ENCODE measurements around the gene FGF2.
"Not testable (repeated sequence)": the region's sequence is repeated elsewhere in the genome, so short reads cannot be mapped to it uniquely, and the experiment has no call there.

FGF2 gene

GRCh38 chr4:122811781-122812180, 14.8 kb upstream of the FGF2 start:
- DNase-seq (ENCODE audit: extremely low spot score, insufficient read length, low read depth); FAIRE-seq: not testable (repeated sequence)

- not testable (repeated sequence) for FAIRE-seq; DNase-seq (ENCODE audit: extremely low spot score, insufficient read length, low read depth)
Observed at GRCh38 chr4:122812823-122813222, 13.8 kb upstream of the FGF2 start.

- FAIRE-seq (peak; percentile 36), DNase-seq (ENCODE audit: extremely low spot score, insufficient read length, low read depth) (no peak)
Observed at GRCh38 chr4:122814426-122814825, 12.2 kb upstream of the FGF2 start.

GRCh38 chr4:122815248-122815647, 11.4 kb upstream of the FGF2 start:
- no peak for FAIRE-seq

GRCh38 chr4:122816476-122816875, 10.2 kb upstream of the FGF2 start:
- DNase-seq (ENCODE audit: extremely low spot score, insufficient read length, low read depth), result no peak
- FAIRE-seq, result no peak

More at GRCh38 chr4:122815248-122815647, 11.4 kb upstream of the FGF2 start:
- DNase-seq (ENCODE audit: extremely low spot score, insufficient read length, low read depth), result no peak

GRCh38 chr4:122819708-122820449, 6.8 kb upstream of the FGF2 start:
- DNase-seq (ENCODE audit: extremely low spot score, insufficient read length, low read depth) (no peak), FAIRE-seq (no peak)

- FAIRE-seq (no peak), DNase-seq (ENCODE audit: extremely low spot score, insufficient read length, low read depth) (no peak)
Observed at GRCh38 chr4:122821092-122821491, 5.5 kb upstream of the FGF2 start.

- FAIRE-seq (no peak), DNase-seq (ENCODE audit: extremely low spot score, insufficient read length, low read depth) (no peak)
Observed at GRCh38 chr4:122822466-122822865, 4.2 kb upstream of the FGF2 start.

GRCh38 chr4:122823476-122823875, 3.2 kb upstream of the FGF2 start:
- no peak for FAIRE-seq

GRCh38 chr4:122824616-122825015, 2.0 kb upstream of the FGF2 start:
- DNase-seq (ENCODE audit: extremely low spot score, insufficient read length, low read depth) (no peak), FAIRE-seq (no peak)

More at GRCh38 chr4:122823476-122823875, 3.2 kb upstream of the FGF2 start:
- DNase-seq (ENCODE audit: extremely low spot score, insufficient read length, low read depth), result no peak

- DNase-seq (ENCODE audit: extremely low spot score, insufficient read length, low read depth), result no peak
- no peak for FAIRE-seq
Observed at GRCh38 chr4:122826079-122826527, 528 bp upstream of the FGF2 start.

- no peak for FAIRE-seq
- peak; percentile 48 for DNase-seq (ENCODE audit: extremely low spot score, insufficient read length, low read depth)
Observed at GRCh38 chr4:122827258-122827878, 737 bp downstream of the FGF2 start.

GRCh38 chr4:122827879-122828601, 1.4 kb downstream of the FGF2 start:
- DNase-seq (ENCODE audit: extremely low spot score, insufficient read length, low read depth) (peak; percentile 61), FAIRE-seq (peak; percentile 97)

GRCh38 chr4:122830426-122831095, 3.9 kb downstream of the FGF2 start:
- no peak for FAIRE-seq
- no peak for DNase-seq (ENCODE audit: extremely low spot score, insufficient read length, low read depth)

GRCh38 chr4:122831515-122832196, 5.0 kb downstream of the FGF2 start:
- DNase-seq (ENCODE audit: extremely low spot score, insufficient read length, low read depth) (no peak), FAIRE-seq (no peak)

- FAIRE-seq, result no peak
Observed at GRCh38 chr4:122832732-122833131, 6.1 kb downstream of the FGF2 start.

GRCh38 chr4:122833999-122834398, 7.4 kb downstream of the FGF2 start:
- no peak for DNase-seq (ENCODE audit: extremely low spot score, insufficient read length, low read depth)

More at GRCh38 chr4:122832732-122833131, 6.1 kb downstream of the FGF2 start:
- no peak for DNase-seq (ENCODE audit: extremely low spot score, insufficient read length, low read depth)

GRCh38 chr4:122836941-122837340, 10.3 kb downstream of the FGF2 start:
- DNase-seq (ENCODE audit: extremely low spot score, insufficient read length, low read depth) (no peak), FAIRE-seq (no peak)

More at GRCh38 chr4:122833999-122834398, 7.4 kb downstream of the FGF2 start:
- no peak for FAIRE-seq

- DNase-seq (ENCODE audit: extremely low spot score, insufficient read length, low read depth) (no peak), FAIRE-seq (no peak)
Observed at GRCh38 chr4:122838034-122838433, 11.4 kb downstream of the FGF2 start.

GRCh38 chr4:122842392-122842791, 15.8 kb downstream of the FGF2 start:
- FAIRE-seq (no peak), DNase-seq (ENCODE audit: extremely low spot score, insufficient read length, low read depth) (no peak)
